MM.1S (cell line): ENCODE measurements around the gene AP1G1.

ENCODE experiments used
- DNase-seq: peaks from one replicate; pipeline ENCODE4 v3.0.0-alpha.2; 2015
- H2AFZ ChIP-seq: fragments of 300-600 bp; sonication (generic); 2 replicates; pipeline ENCODE4 v1.6.0; 2016; ENCODE audit warnings: antibody characterized with exemption, low read length
- H3F3A ChIP-seq: fragments of 300-600 bp; sonication (generic); 2 replicates; pipeline ENCODE4 v1.6.1; 2016; ENCODE audit warnings: mild to moderate bottlenecking, antibody characterized with exemption, low read length, moderate library complexity, mixed read lengths; ENCODE audit not compliant: insufficient read depth
- H3K27ac ChIP-seq: fragments of 300-600 bp; sonication (generic); 2 replicates; pipeline ENCODE4 v1.5.1; 2016; ENCODE audit warnings: mild to moderate bottlenecking, low read length
- H3K27me3 ChIP-seq: fragments of 300-600 bp; sonication (generic); replicated peaks from 2 replicates; pipeline ENCODE4 v1.6.0; 2016; ENCODE audit warnings: low read length; ENCODE audit not compliant: insufficient read depth
- H3K36me3 ChIP-seq: fragments of 300-600 bp; sonication (generic); replicated peaks from 2 replicates; pipeline ENCODE4 v1.6.1; 2016; ENCODE audit warnings: mild to moderate bottlenecking, low read length, mixed read lengths; ENCODE audit not compliant: insufficient read depth
- H3K4me1 ChIP-seq: fragments of 300-600 bp; sonication (generic); 2 replicates; pipeline ENCODE4 v1.6.1; 2016; ENCODE audit warnings: low read length, mixed read lengths
- H3K4me2 ChIP-seq: fragments of 300-600 bp; sonication (generic); 2 replicates; pipeline ENCODE4 v1.6.0; 2016; ENCODE audit warnings: low read depth, low read length
- H3K4me3 ChIP-seq: fragments of 300-600 bp; sonication (generic); 2 replicates; pipeline ENCODE4 v1.5.1; 2016; ENCODE audit warnings: low read length, mixed read lengths
- H3K79me2 ChIP-seq: fragments of 300-600 bp; sonication (generic); 2 replicates; pipeline ENCODE4 v1.6.1; 2016; ENCODE audit warnings: mixed run types, low read length, mixed read lengths
- H3K9ac ChIP-seq: fragments of 300-600 bp; sonication (generic); 2 replicates; pipeline ENCODE4 v1.6.1; 2016; ENCODE audit warnings: low read length, mixed read lengths
- H3K9me2 ChIP-seq: fragments of 300-600 bp; sonication (generic); replicated peaks from 2 replicates; pipeline ENCODE4 v1.6.1; 2016; ENCODE audit warnings: mild to moderate bottlenecking, low read length, mixed read lengths; ENCODE audit not compliant: insufficient read depth
- H3K9me3 ChIP-seq: fragments of 300-600 bp; sonication (generic); replicated peaks from 2 replicates; pipeline ENCODE4 v1.6.1; 2016; ENCODE audit warnings: mild to moderate bottlenecking, low read length, mixed read lengths; ENCODE audit not compliant: insufficient read depth
- H4K20me1 ChIP-seq: fragments of 300-600 bp; sonication (generic); 2 replicates; pipeline ENCODE4 v1.6.1; 2016; ENCODE audit warnings: mild to moderate bottlenecking, low read length, moderate library complexity, mixed read lengths; ENCODE audit not compliant: insufficient read depth
- CTCF ChIP-seq: fragments of 300-600 bp; sonication (generic); IDR thresholded peaks from 2 replicates; pipeline ENCODE4 v1.5.1; 2016; ENCODE audit warnings: antibody characterized with exemption, low read length, mixed read lengths
- EZH2 ChIP-seq: fragments of 300-600 bp; sonication (generic); optimal IDR thresholded peaks from 2 replicates; pipeline ENCODE3; 2017; ENCODE audit warnings: low read depth, mild to moderate bottlenecking, antibody characterized with exemption, low read length, mixed read lengths
- EZH2phosphoT487 ChIP-seq: fragments of 300-600 bp; sonication (generic); IDR thresholded peaks from 2 replicates; pipeline ENCODE4 v1.6.1; 2018; ENCODE audit warnings: antibody characterized with exemption, low read length

The AP1G1 gene

DNA sequence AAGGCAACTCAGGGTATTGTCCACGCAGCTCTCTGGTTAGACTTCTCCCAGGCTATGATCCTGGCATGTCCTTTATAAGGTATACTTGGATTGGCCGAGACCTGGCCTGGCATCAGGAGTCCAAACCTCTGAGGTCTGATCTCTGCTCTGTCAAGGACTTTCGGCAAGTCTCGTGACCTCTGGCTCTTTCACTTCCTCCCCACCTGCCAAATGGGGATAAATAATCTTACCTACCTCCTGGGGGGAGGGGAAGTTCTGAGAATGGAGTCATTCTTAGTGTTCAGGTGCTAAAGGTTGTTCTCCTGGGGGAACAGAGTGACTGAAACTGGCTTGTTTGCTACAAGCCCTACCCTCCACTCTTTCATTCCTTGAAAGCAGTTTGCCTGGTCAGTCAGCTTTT is 44.8 kb upstream of the AP1G1 start:
- Histone ChIP-seq H3K9me2 (no peaks in the 10 kb centered on the region), H2AFZ (no peak overlapping the region), H3K9me3 (no peaks in the 10 kb centered on the region), H3K9ac (peak overlapping the region; percentile 53), H3F3A (peaks cover 22% of the 10 kb centered on the region), H3K4me2 (peak overlapping the region; percentile 79), H3K27me3 (no peaks in the 10 kb centered on the region), H4K20me1 (no peaks in the 10 kb centered on the region), H3K4me1 (peaks cover 40% of the 10 kb centered on the region), H3K79me2 (peaks cover 90% of the 10 kb centered on the region), H3K36me3 (0 out of 2 replicates have a peak, but pooled peaks cover 3% of the 10 kb centered on the region), H3K4me3 (peak overlapping the region; percentile 31), H3K27ac (peak overlapping the region; percentile 92)
- peak; percentile 96 for DNase-seq
- TF ChIP-seq CTCF (no peak), EZH2phosphoT487 (no peak), EZH2 (no peak)

- Histone ChIP-seq H3K4me1 (peaks cover 49% of the 10 kb centered on the region), H4K20me1 (no peaks in the 10 kb centered on the region), H3K9me2 (no peaks in the 10 kb centered on the region), H3K4me2 (peak overlapping the region; percentile 79), H2AFZ (no peak overlapping the region), H3K9ac (peak overlapping the region; percentile 51; the same call in 1 of the 2 replicates), H3K36me3 (0 out of 2 replicates have a peak, but pooled peaks cover 7% of the 10 kb centered on the region), H3K9me3 (no peaks in the 10 kb centered on the region), H3K79me2 (peaks cover 95% of the 10 kb centered on the region), H3K4me3 (no peak overlapping the region), H3F3A (peaks cover 22% of the 10 kb centered on the region), H3K27me3 (no peaks in the 10 kb centered on the region), H3K27ac (peak overlapping the region; percentile 92)
- DNase-seq, result no peak
- TF ChIP-seq CTCF (no peak), EZH2phosphoT487 (no peak), EZH2 (no peak)
These were observed 43.9 kb upstream of the AP1G1 start for GRCh38 chr16:71852561-71852960.

- Histone ChIP-seq H3K27me3 (no peaks in the 10 kb centered on the region), H3K36me3 (0 out of 2 replicates have a peak, but pooled peaks cover 7% of the 10 kb centered on the region)
- TF ChIP-seq EZH2phosphoT487 (no peak), EZH2 (no peak), CTCF (no peak)
These were observed 43.5 kb upstream of the AP1G1 start for GRCh38 chr16:71852158-71852557.

More at GRCh38 chr16:71852158-71852557, 43.5 kb upstream of the AP1G1 start:
- no peaks in the 10 kb centered on the region for H3K9me2 ChIP-seq
- peaks cover 53% of the 10 kb centered on the region for H3K4me1 ChIP-seq
- peak overlapping the region; percentile 79 for H3K4me2 ChIP-seq
- H3K27ac ChIP-seq, result peak overlapping the region; percentile 92
- no peak overlapping the region for H2AFZ ChIP-seq
- no peaks in the 10 kb centered on the region for H3K9me3 ChIP-seq
- peaks cover 26% of the 10 kb centered on the region for H3F3A ChIP-seq
- no peak overlapping the region for H3K4me3 ChIP-seq
- DNase-seq, result no peak
- H3K79me2 ChIP-seq, result peaks cover 95% of the 10 kb centered on the region
- no peaks in the 10 kb centered on the region for H4K20me1 ChIP-seq
- H3K9ac ChIP-seq, result no peak overlapping the region; the same call in 1 of the 2 replicates
